H1 (cell line): ENCODE measurements around the gene KRT32.

ENCODE experiments used
- BCL11A ChIP-seq, 2 experiments: IDR thresholded peaks; one replicate each; pipeline ENCODE4 v1.6.1; 2011; ENCODE audit warnings: low read depth in 2 of 2, low read length in 2 of 2, mild to moderate bottlenecking in 2 of 2
- CEBPB ChIP-seq: IDR thresholded peaks from 2 replicates; pipeline ENCODE4 v1.6.1; 2012; ENCODE audit warnings: low read depth, low read length
- EZH2 ChIP-seq: fragments of 200-600 bp; sonication (generic); IDR thresholded peaks from 2 replicates; pipeline ENCODE4 v1.7.1; 2012; ENCODE audit warnings: low read depth, mild to moderate bottlenecking, moderate library complexity, low read length, inconsistent platforms; ENCODE audit not compliant: severe bottlenecking
- GTF2F1 ChIP-seq: IDR thresholded peaks from 2 replicates; pipeline ENCODE4 v1.6.1; 2012; ENCODE audit warnings: low read depth, low read length, improper control_type of control experiment, borderline replicate concordance
- MAFK ChIP-seq: IDR thresholded peaks from 2 replicates; pipeline ENCODE4 v1.6.1; 2012; ENCODE audit warnings: low read depth, mild to moderate bottlenecking, improper control_type of control experiment, low read length
- POLR2A ChIP-seq, 2 experiments: IDR thresholded peaks; 1 replicate in 1 of 2; 2 replicates in 1 of 2; pipeline ENCODE4 v1.6.1; 2011; ENCODE audit warnings: low read depth in 2 of 2, low read length in 2 of 2, mild to moderate bottlenecking in 2 of 2; ENCODE audit errors: control extremely low read depth in 1 of 2
- POLR2AphosphoS5 ChIP-seq: IDR thresholded peaks from 2 replicates; pipeline ENCODE4 v1.6.1; 2011; ENCODE audit warnings: low read depth, low read length
- RBBP5 ChIP-seq: IDR thresholded peaks from 2 replicates; pipeline ENCODE4 v1.7.1; 2012; ENCODE audit warnings: low read depth, mild to moderate bottlenecking, inconsistent platforms, low read length, moderate library complexity, borderline replicate concordance
- SUZ12 ChIP-seq: fragments of 200-600 bp; sonication (generic); IDR thresholded peaks from 2 replicates; pipeline ENCODE4 v1.6.1; 2012; ENCODE audit warnings: mild to moderate bottlenecking, inconsistent platforms, low read length, moderate library complexity, mixed read lengths
- TAF1 ChIP-seq: IDR thresholded peaks from 2 replicates; pipeline ENCODE4 v1.6.1; 2011; ENCODE audit warnings: mild to moderate bottlenecking, low read depth, low read length
- TF ChIP-seq, protein P1 (sequence below), 3 experiments: IDR thresholded peaks; 1 replicate in 2 of 3; 2 replicates in 1 of 3; pipeline versions ENCODE4 v1.5.1 to v1.6.1; 2011; ENCODE audit warnings: low read length in 3 of 3, mild to moderate bottlenecking in 3 of 3, inconsistent platforms in 2 of 3, low read depth in 1 of 3, moderate library complexity in 1 of 3; ENCODE audit not compliant: insufficient read depth in 1 of 3; ENCODE audit errors: control extremely low read depth in 1 of 3

DNA sequence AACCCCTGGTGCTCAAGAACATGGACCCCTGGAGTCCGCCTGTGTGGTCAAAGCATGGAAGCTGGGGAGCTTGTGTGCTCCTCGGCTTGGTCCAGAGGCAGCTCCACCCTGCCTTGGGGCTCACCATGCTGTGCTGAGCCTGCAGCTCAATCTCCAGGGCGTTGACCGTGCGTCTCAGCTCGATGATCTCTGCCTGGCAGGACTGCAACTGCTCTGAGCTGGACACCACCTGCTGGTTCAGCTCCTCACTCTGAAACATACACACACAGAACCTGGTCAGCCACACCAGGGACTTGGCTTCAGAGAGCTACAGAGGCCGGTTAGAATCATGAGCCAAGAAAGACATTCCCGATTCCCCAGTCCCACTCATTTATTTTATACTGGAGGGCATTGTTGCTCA, 11.1 kb upstream of the KRT32 start:
- no peak for TF ChIP-seq POLR2AphosphoS5
- no peak for TF ChIP-seq POLR2A (IDR thresholded peaks at IDR 0.05; ENCODE audit: control extremely low read depth in 1 of 2, low read depth in 2 of 2, low read length in 2 of 2)
- no peak for TF ChIP-seq RBBP5
- TF ChIP-seq EZH2, result no peak
- TF ChIP-seq TAF1, result no peak
- no peak for TF ChIP-seq SUZ12
- TF ChIP-seq, protein P1, sequence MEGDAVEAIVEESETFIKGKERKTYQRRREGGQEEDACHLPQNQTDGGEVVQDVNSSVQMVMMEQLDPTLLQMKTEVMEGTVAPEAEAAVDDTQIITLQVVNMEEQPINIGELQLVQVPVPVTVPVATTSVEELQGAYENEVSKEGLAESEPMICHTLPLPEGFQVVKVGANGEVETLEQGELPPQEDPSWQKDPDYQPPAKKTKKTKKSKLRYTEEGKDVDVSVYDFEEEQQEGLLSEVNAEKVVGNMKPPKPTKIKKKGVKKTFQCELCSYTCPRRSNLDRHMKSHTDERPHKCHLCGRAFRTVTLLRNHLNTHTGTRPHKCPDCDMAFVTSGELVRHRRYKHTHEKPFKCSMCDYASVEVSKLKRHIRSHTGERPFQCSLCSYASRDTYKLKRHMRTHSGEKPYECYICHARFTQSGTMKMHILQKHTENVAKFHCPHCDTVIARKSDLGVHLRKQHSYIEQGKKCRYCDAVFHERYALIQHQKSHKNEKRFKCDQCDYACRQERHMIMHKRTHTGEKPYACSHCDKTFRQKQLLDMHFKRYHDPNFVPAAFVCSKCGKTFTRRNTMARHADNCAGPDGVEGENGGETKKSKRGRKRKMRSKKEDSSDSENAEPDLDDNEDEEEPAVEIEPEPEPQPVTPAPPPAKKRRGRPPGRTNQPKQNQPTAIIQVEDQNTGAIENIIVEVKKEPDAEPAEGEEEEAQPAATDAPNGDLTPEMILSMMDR (IDR thresholded peaks at IDR 0.05; ENCODE audit: control extremely low read depth in 1 of 3, insufficient read depth in 1 of 3, low read depth in 1 of 3, low read length in 3 of 3), result no peak
- no peak for TF ChIP-seq CEBPB
- no peak for TF ChIP-seq MAFK
- no peak for TF ChIP-seq GTF2F1
- no peak for TF ChIP-seq BCL11A (IDR thresholded peaks at IDR 0.05; ENCODE audit: low read depth in 2 of 2, low read length in 2 of 2)
